ENCODE results near the gene UGT1A8.

Gene UGT1A8

DNA sequence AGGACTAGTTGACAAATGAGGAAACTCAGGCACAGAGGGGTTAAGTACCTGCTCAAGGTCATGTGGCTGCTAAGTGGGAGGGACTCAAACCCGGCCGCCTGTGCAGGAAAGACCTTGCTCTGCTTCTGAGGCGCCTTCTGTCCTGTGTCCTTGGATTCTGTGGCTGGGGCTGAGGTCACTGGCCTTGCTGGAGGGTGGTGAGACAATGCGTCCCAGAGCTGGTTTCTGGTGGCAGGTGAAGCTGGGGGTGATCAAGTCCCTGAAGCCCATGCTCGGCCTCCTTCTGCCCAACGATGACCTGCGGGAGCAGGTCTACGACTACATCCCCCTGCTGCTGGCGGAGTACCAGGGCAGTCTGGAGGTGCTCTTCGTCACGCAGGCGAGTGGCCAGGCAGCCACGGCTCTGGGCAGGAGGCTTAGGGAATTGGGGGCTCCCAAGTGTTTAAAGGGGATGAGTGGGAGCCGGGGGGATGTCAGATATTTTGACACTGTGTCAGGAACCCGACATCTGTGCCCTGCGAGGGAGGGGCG is 176.8 kb downstream of the UGT1A8 start:
- DNase-seq (ENCODE audit: insufficient read length, low spot score) (no peak), FAIRE-seq (no peak)

DNA sequence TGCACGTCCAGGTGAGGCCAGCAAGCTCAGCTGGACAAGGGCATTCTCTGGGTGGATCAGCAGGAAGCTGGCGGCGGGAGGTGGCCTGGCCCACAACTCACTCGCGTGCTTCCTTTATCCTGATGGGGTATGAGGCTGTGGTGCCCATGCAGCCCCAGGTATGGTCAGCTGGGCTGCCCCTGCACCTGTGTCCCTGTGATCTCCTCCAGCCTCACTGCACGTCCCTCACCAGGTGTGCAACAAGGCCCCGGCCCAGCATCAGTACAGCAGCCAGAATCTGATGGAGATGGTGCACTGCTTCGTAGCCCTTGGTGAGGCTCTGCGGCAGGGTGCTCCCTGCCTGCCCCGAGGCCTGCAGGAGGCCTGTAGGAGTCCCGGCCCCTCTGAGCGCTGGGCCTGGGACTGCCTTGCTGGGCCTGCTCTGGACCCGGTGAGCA is 178.3 kb downstream of the UGT1A8 start:
- FAIRE-seq, result no peak
- no peak for DNase-seq (ENCODE audit: insufficient read length, low spot score)

DNA sequence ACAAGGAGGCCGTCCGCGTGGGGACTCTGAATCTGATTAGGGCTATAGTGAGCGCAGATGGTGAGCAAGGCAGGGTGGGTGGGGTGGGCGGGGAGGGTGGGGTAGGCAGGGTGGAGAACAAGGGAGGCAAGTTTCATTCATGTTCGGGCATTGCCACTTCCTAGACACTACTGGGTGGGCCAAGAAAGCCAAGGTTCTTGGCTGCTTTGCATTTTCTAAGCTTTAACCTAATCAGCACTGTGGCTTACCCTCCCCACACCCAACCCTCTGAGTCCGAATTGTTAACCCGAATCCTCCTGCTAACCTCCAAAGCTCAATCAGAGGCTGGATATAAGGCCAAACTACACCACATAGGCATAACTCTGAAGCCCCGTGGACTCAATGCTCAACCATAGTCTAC is 178.8 kb downstream of the UGT1A8 start:
- DNase-seq (ENCODE audit: insufficient read length, low spot score) (no peak), FAIRE-seq (no peak)

DNA sequence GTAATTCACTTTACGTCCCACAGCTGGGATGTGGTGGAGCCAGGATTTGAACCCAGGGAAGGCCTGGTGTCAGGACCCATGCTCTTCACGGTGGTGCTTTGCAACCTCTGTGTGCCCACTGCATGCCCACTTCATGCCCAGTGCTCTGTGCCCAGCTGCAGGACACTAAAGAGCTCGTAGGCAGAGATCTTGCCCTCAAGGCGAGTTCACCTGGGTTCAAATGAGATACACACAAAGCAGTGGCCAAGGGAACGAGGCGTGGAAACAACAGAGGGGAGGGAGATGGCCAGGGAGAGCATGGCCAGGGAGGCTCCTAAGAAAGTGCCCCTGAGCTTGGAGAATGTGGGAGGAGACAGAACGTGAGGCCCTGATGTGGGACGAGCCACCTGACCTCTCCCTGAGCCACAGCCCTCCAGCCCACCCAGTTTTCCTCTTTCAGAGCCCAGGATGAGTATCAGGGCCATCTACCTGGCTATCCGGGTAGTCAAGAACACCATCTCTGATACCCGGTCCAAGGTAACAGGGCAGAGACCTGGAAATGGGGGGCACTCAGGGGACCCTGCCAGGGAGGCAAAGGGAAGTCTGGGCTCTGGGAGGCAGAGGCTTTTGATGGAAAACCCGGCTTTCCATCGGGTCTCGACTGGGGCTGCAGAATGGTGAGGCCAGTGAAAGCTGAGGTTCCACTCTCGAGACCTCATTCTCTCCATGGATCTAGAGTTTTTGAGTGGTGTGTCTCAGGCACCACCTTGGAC is 181.1 kb downstream of the UGT1A8 start:
- no peak for FAIRE-seq
- no peak for DNase-seq (ENCODE audit: insufficient read length, low spot score)

DNA sequence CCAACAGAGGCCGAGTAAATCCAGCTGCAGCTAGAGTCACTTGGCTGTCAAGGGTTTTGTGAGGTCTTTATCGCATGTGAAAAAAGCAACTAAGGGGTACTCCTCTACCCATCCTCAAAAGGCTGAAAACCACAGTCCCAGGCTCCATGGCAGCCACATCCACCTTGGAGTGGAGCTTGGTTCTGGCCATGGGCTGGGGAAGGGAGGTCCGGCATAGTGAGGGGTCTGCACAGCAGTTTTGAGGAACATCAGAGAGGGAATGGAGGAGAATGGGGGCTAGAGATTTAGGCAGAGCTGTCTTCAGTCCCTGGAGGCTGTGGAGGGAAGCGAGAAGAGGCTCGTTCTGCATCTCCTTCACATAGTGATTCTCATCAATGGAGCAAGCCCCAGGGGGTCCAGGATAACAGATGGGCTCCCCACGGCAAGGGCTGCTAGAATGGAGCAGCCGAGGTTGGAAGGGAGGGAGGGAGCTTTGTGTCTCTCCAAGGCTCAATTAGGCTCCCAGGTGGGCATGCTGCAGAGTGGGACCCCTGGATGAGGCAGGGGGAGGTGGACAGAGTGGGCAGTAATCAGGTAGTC is 181.7 kb downstream of the UGT1A8 start:
- no peak for FAIRE-seq
- DNase-seq (ENCODE audit: insufficient read length, low spot score), result no peak

DNA sequence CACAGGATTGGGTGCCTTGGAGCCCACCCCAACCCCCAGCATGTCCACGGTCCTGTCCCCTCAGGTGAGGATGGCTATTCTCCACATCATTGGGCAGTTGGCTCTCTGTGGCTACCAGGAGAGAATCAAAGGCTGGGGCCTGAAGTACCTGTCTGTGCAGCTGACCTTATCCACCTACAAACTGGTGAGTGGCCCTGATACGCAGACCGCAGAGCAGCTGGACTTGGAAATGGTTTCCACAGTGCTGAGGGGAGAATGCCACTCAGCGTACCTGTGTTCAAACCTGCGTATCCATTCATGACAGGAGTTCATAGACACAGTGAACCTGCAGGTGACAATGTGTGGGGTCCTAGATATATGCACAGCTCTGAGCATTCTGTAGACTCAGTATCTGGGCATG is 182.3 kb downstream of the UGT1A8 start:
- DNase-seq (ENCODE audit: insufficient read length, low spot score) (no peak), FAIRE-seq (no peak)

DNA sequence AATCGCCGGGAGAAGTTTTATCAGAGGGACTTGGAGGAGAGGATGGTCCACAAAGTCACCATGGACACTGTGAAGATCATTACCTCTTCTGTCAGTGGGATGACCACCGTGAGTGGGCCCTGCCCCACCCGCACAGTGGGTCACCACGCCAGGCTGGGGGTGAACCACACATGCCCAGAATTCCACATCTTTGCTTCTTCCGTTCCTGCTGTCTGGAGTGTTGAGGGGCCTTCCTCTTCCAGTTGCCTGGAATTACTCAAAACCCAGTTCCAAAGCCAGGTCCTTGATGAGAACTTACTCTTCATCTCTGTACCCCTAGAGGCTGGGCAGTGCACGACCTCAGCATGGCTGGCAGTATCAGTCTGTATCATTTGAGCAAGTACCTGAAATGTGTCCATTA is 182.8 kb downstream of the UGT1A8 start:
- FAIRE-seq, result no peak
- no peak for DNase-seq (ENCODE audit: insufficient read length, low spot score)

DNA sequence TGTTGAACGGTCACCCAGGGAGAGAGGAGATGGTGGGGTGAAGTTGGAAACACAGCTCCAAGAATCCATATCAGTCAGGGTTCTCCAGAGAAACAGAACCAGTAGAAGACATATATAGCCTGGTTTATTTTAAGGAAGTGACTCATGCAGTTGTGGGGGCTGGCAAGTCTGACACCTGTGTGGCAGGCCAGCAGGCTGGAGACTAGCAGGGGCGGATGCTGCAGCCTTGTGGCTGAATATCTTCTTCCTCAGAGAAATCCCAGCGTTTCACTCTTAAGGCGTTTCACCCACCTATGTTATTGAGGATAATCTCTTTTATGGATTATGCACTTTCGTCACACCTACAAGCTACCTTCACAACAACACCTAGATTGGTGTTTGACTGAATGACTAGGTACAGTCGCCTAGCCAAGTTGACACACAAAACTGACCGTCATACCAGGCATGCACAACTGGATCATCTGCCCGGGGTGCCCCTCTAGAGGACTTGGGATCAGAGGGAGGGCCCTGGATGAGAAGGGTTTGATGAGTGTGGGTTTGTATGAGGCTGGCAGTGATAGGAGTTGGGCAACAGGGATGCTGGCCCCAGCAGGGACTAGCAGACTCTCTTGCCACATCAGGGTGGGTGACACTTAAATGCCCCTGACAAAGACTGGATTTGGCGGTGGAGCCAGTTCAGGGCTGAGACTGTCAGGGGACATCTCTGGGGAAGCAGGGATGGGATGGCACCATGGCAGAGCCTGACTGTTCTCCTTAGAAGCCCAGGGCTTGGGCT is 184.1 kb downstream of the UGT1A8 start:
- no peak for FAIRE-seq
- no peak for DNase-seq (ENCODE audit: insufficient read length, low spot score)

DNA sequence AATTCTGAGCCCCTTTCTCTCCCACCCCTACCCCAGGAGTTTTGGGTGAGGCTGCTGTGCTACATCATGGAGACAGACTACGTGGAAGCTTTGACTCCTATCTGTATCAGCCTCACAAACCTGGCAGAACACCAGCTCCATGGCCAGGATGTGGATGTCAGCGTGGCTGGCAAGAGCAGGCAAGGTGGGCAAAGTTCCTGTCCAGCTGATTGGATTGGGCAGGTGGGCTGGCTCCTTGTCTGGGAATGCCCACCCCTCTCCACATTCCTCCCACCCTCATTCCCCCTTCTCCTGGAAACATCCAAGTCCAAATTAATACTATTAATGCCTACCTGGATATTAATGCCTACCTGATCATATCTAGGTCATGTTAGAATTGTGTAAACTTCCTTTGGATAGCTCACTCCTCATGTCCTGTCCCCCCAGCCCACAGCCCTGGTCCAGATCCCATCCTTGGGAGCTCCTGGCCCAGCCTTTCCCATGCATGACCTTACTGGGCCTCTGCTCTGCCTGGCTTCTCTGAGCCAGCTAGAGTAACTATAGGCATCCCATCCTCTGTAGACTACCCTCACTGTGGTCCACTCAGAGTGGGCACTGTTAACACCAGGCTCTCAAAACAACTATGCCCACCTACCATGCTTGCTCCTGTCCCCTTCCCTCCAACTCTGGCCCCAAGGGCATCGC is 184.8 kb downstream of the UGT1A8 start:
- DNase-seq (ENCODE audit: insufficient read length, low spot score) (no peak), FAIRE-seq (no peak)

DNA sequence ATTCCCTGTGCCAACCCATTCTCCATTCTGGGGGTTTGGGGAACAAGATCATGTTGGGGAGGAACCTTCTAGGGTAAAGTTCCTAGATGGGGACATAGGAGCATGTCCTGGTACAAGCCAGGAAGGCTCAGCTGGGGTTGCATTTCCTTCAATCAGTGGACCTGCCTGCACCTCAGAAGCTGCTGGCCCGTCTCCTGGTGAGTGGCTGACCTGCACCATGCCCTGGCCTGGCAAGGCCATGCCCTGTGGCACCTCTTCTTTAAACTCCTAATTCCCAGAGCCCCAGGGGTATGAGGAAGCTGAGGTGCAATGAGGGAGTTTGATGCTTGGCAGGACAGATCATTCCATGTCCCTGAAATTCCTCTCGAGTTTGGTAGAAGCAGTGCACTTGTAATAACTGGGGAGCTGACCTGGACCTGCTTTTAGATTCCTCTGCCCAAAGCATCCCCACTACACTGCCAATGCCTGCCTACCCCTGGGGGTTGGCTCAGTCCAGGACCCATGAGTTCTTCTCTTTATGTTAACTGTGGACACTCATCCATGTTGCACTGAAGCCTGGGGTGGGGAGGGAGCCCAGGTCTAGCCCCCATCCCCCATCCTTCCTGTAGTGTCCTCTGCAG is 186.0 kb downstream of the UGT1A8 start:
- FAIRE-seq, result no peak

DNA sequence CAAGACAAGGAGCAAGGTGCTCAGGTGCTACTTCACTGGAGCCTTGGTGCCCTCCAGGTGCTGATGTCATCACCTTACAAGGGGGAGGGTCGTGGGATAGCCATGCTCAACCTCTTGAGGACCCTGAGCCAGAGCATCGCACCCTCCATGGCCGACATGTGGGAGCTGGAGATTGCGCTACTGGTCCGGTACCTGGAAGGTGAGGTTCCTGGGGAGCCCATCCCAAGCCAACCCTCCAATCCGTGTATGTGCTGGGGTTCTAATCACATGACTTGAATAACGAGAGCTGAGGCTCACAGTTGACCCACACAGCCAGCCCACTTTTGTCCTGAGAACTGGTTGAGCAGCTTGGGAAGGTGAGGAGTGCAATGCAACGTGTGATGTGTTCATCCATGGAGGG is 186.6 kb downstream of the UGT1A8 start:
- no peak for FAIRE-seq

More for the DNA sequence above, 186.0 kb downstream of the UGT1A8 start:
- no peak for DNase-seq (ENCODE audit: insufficient read length, low spot score)

DNA sequence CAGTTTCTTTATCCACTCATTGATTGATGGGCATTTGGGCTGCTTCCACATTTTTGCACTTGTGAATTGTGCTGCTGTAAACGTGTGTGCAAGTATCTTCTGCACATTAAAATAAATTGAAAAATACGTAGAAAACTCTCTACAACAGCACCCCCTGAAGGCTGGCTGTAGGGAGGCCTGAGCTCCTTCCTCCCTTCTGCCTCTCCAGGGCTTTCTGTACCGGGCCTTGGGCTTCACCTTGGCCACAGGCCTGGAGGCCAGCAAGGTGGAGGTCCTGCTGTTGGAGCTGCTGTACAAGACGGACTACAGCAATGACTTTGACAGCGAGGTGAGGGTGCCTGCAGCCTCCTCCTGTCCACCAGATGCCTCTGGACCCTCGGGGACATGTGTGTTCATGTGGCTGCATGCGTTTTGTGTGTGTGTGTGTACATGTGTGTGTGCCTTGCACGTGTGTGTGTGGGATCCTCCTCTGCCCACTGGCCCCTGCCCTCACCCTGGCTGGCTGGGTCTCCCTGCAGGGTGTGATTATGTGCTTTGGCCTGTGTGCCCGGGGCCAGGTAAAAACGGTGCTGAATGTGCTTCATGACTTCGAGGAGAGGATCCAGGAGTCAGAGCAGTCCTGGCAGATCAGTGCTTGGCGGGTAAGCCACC is 189.9 kb downstream of the UGT1A8 start:
- DNase-seq (ENCODE audit: insufficient read length, low spot score) (no peak), FAIRE-seq (no peak)

More for the DNA sequence above, 186.6 kb downstream of the UGT1A8 start:
- DNase-seq (ENCODE audit: insufficient read length, low spot score), result no peak

DNA sequence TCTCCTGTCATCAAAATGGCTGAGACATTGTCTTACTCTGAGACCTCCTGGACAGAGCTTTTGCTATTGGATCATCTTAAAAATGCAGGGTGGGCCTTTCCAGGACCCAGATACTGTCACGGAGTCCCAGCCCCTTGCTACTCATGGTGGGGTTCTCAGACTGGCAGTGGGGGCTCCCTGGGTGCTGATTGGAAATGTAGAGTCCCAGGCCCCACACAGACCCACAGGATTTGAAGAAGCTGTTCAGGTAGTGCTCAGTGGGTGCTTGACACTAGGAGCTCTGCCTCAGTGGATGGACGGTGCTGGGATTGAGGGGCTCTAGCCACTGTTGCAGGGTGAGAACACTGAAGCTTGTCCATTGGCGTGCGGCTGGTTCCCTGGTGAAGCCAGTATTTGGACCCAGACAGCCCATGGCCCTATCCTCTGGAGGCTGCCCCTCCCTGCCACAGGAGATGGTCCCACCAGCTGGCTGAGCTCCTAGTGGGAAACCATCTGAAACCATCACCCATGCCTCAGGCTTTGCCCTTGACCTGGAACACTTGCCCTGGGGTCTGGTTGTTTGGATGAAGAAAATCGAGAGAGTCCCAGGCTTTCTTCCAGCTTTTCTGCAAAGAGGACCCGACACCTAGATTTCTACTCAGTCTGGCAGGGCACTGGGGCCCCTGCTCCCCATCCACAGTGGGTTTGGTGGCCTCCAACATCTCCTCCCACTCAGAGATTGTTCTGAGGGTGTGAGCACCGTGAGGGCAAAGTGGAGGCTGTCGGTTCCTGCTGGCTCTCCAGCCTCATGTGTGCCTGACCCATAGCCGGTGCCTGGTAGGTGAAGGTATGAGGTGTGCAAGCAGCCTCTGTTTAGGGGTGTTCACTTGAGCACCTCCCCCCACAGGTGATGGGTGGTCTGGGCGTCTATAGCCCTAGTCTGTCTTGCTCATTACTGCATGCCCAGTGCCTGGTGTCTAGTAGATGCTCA is 190.8 kb downstream of the UGT1A8 start:
- no peak for DNase-seq (ENCODE audit: insufficient read length, low spot score)
- no peak for FAIRE-seq

DNA sequence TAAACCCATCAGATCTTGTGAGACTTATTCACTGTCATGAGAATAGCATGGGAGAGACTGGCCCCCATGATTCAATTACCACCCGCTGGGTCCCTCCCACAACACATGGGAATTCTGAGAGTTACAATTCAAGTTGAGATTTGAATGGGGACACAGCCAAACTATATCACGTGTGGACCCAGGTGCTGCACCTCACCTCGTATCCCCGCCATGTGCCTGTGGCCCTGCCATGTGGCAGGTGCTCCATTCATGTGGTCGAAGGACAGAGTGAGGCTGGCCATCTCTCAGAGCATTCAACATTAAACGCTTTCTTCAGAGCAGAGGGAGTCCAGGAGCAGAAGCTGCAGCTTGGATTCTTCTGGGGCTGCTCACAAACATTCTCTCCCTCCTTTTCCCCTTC is 193.0 kb downstream of the UGT1A8 start:
- no peak for FAIRE-seq
- no peak for DNase-seq (ENCODE audit: insufficient read length, low spot score)

DNA sequence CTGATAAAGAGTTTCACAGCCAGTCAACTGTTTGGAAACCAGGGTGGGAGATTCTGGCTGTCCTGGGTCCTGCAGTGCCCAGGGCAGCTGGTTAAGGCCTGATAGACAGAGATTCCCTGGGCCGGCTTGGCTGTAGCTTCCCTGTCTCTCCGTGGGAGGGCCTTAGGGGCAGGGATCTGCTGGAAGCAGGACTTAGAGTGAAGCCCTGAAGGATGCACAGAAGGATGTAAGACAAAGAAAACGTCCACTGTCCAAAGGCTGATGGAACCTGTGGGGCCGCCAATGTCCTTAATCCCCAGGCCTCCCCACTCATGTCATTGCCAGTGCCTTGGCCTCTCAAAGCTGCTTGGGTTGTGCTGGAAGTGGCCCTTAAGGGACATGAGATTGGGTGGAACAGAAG is 193.7 kb downstream of the UGT1A8 start:
- FAIRE-seq (no peak), DNase-seq (ENCODE audit: insufficient read length, low spot score) (no peak)

DNA sequence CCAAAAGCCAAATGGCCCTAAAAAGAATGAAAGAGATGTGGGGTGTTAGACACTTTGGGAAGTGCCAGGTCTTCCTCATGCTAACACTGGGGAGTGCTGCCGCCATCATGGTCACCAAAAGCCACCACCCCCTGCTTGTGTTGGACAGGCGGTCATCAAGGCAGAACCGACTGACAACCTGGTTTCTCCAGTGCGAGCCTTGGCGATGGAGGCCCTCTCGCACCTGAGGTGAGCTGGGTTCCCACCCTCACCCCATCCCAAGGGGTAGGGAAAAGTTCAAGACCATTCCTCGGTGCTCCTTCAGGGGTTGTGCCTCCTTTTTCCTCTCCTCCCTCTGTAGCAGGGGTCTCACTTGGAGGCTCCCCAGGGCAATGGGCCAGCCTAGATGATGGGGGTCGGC is 194.3 kb downstream of the UGT1A8 start:
- DNase-seq (ENCODE audit: insufficient read length, low spot score), result no peak
- FAIRE-seq, result no peak

DNA sequence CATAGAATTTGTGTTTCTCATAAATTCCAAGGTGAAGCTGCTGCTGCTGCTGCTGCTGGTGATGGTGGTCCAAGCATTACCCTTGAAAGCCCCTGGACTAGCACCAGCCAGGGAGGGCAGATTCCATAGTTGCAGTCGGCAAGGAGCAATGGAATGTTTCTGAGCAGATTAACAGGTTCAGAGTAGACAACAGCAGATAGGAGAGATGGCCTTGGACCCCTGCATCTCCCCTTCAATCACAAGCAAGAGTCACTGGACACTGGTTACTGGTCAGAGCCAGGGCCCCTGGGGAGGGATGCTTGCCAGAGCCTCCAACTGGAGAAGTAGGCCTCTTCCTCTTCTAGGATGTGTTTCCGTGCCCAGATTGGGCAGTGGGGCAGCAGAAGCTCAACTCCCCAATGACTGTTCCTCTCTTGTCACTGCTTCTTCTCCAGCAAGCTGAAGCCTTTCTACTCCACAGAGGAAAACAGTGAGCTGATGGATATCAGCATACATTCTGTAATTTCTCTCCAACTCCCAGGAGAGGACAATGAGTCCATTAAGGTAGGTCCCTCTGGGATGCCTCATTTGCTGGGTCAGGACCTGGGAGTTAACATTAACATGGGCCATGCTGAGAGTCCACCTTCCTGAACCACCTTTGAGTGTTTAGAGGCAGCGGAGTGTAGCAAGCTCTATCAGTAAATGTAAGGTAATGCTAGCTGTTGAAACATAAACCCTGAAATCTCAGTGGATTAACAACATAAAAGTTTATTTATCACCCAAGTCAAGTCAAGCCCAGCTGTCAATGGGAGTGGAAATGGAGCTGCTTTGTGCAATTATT is 196.0 kb downstream of the UGT1A8 start:
- no peak for DNase-seq (ENCODE audit: insufficient read length, low spot score)
- FAIRE-seq, result no peak

Measured in GM19239 (cell line).